GM11168 (cell line): ENCODE data around the gene CLN6.
"Not testable (repeated sequence)": the region's sequence is repeated elsewhere in the genome, so short reads cannot be mapped to it uniquely, and the experiment has no call there.

Experiments
- in situ Hi-C: fragments of 300-500 bp; cut with MboI; formaldehyde crosslinking; loops from one replicate; pipeline ENCODE4 v1.12.0; 2022; ENCODE audit warnings: low sequenced_read_pairs; ENCODE audit not compliant: unreplicated experiment

CLN6 gene

GRCh38 chr15:68208636-68209240 is 20.8 kb downstream of the CLN6 start:
- in situ Hi-C loops: no loop called here

- in situ Hi-C loops: no loop called here
Observed at GRCh38 chr15:68208136-68208535, 21.4 kb downstream of the CLN6 start.

- in situ Hi-C loops: no loop called here
Observed at GRCh38 chr15:68207176-68207935, 22.2 kb downstream of the CLN6 start.

- in situ Hi-C loops: no loop called here
Observed at GRCh38 chr15:68206711-68207151, 22.8 kb downstream of the CLN6 start.

GRCh38 chr15:68205954-68206539 is 23.5 kb downstream of the CLN6 start:
- in situ Hi-C loops: no loop called here

- in situ Hi-C loops: no loop called here
Observed at GRCh38 chr15:68205558-68205944, 24.0 kb downstream of the CLN6 start.

GRCh38 chr15:68204776-68205557 is 24.6 kb downstream of the CLN6 start, which contains the start of gene CALML4:
Gene CALML4 (minus strand): TSS chr15:68205332. CDS start chr15:68205247, 85 bp downstream.
- in situ Hi-C loops: no loop called here

- in situ Hi-C loops: no loop called here
Observed at GRCh38 chr15:68204361-68204760, 25.2 kb downstream of the CLN6 start.

- in situ Hi-C loops: no loop called here
Observed at GRCh38 chr15:68203956-68204355, 25.6 kb downstream of the CLN6 start.

- in situ Hi-C loops: no loop called here
Observed at GRCh38 chr15:68203486-68203885, 26.0 kb downstream of the CLN6 start.

GRCh38 chr15:68202994-68203393 is 26.5 kb downstream of the CLN6 start:
- in situ Hi-C loops: not testable (repeated sequence)

GRCh38 chr15:68201879-68202261 is 27.7 kb downstream of the CLN6 start:
- in situ Hi-C loops: no loop called here

- in situ Hi-C loops: no loop called here
Observed at GRCh38 chr15:68201153-68201878, 28.2 kb downstream of the CLN6 start.

- in situ Hi-C loops: no loop called here
Observed at GRCh38 chr15:68200016-68200861, 29.3 kb downstream of the CLN6 start.

GRCh38 chr15:68199340-68199739 is 30.2 kb downstream of the CLN6 start:
- in situ Hi-C loops: no loop called here

- in situ Hi-C loops: no loop called here
Observed at GRCh38 chr15:68197661-68198437, 31.7 kb downstream of the CLN6 start.

- in situ Hi-C loops: no loop called here
Observed at GRCh38 chr15:68197170-68197492, 32.4 kb downstream of the CLN6 start.

- in situ Hi-C loops: no loop called here
Observed at GRCh38 chr15:68196445-68197169, 32.9 kb downstream of the CLN6 start.
